ENCODE measurements around the gene IL27RA. TPM values are rescaled to one million over a fixed set of nuclear protein-coding genes. Genes with fewer than 3 reads are reported as not detected.

Gene IL27RA
- total RNA-seq, 1 experiment from 2014 or later, result 18.3 TPM

DNA sequence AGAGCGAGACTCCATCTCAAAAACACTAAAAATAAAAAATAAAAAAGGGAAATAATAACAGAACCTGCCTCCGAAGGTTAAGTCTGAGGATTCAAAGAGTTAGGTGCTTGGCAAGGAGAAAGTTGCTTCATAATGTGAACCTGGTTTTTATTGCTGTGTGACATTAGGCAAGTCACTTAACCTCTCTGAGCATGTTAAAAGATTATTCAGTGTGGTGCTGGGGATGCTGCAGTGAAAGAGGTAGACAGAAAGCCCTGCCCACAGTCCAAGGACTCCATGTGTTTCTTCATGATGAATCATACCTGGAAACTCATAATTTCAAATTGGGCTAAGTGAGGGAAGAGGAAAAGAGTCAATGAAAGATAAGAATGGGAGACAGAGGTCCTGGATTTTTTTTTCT lies 2.4 kb downstream of the IL27RA start:
- CTCF ChIA-PET, result no interaction called here
- no peak overlapping the region for H3K27ac ChIP-seq (ENCODE audit: low read depth, low read length)
- ATAC-seq (no peak), DNase-seq (ENCODE audit: low read depth, low spot score) (no peak)
- H3K9me2 ChIP-seq (ENCODE audit: insufficient read depth), result no peaks in the 10 kb centered on the region
- H3K4me1 ChIP-seq (ENCODE audit: control insufficient read depth in 1 of 2, insufficient read depth in 2 of 2, low read length in 2 of 2), result peaks cover 3 to 15% of the 10 kb centered on the region in 2 experiments
- no peaks in the 10 kb centered on the region for H4K20me1 ChIP-seq (ENCODE audit: insufficient read depth)
- BruUV-seq (replicated peaks), result TSS peak; percentile 55
- H3K27me3 ChIP-seq (ENCODE audit: insufficient read depth, low read length), result no peaks in the 10 kb centered on the region
- H3K4me2 ChIP-seq (ENCODE audit: low read length), result no peak overlapping the region
- intact Hi-C loops (cut with micrococcal nuclease), result no loop called here
- POLR2A ChIA-PET, result no interaction called here
- H3K79me2 ChIP-seq (ENCODE audit: insufficient read depth, low read length), result no peaks in the 10 kb centered on the region
- H3K36me3 ChIP-seq (ENCODE audit: control insufficient read depth in 1 of 2, insufficient read depth in 2 of 2, low read length in 2 of 2), result no peaks in the 10 kb centered on the region
- H3K9ac ChIP-seq (ENCODE audit: low read length), result no peak overlapping the region
- no peak overlapping the region for H3K4me3 ChIP-seq (replicated peaks in 1 of 2; ENCODE audit: low read depth in 1 of 2, low read length in 2 of 2)
- no peak for TF ChIP-seq RAD21 (IDR thresholded peaks at IDR 0.05; ENCODE audit: low read depth)
- TF ChIP-seq, protein P1, sequence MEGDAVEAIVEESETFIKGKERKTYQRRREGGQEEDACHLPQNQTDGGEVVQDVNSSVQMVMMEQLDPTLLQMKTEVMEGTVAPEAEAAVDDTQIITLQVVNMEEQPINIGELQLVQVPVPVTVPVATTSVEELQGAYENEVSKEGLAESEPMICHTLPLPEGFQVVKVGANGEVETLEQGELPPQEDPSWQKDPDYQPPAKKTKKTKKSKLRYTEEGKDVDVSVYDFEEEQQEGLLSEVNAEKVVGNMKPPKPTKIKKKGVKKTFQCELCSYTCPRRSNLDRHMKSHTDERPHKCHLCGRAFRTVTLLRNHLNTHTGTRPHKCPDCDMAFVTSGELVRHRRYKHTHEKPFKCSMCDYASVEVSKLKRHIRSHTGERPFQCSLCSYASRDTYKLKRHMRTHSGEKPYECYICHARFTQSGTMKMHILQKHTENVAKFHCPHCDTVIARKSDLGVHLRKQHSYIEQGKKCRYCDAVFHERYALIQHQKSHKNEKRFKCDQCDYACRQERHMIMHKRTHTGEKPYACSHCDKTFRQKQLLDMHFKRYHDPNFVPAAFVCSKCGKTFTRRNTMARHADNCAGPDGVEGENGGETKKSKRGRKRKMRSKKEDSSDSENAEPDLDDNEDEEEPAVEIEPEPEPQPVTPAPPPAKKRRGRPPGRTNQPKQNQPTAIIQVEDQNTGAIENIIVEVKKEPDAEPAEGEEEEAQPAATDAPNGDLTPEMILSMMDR (IDR thresholded peaks at IDR 0.05 in 2 of 3, conservative IDR thresholded peaks at IDR 0.05 in 1 of 3; ENCODE audit: borderline replicate concordance in 1 of 3, insufficient read depth in 1 of 3, low read depth in 2 of 3, low read length in 2 of 3), result no peak
- TF ChIP-seq, protein P2, sequence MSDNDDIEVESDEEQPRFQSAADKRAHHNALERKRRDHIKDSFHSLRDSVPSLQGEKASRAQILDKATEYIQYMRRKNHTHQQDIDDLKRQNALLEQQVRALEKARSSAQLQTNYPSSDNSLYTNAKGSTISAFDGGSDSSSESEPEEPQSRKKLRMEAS (IDR thresholded peaks at IDR 0.05), result no peak
- no peak for TF ChIP-seq POLR2A (IDR thresholded peaks at IDR 0.05; ENCODE audit: borderline replicate concordance, extremely low read depth, insufficient read depth, insufficient read length)
- TF ChIP-seq EZH2phosphoT487 (IDR thresholded peaks at IDR 0.05; ENCODE audit: borderline replicate concordance), result no peak
- no peak for TF ChIP-seq EZH2 (IDR thresholded peaks at IDR 0.05)
- no peak for TF ChIP-seq YY1 (IDR thresholded peaks at IDR 0.05; ENCODE audit: extremely low read depth, insufficient replicate concordance, low read depth, low read length)
- TF ChIP-seq SP1 (IDR thresholded peaks at IDR 0.05; ENCODE audit: low read depth), result no peak
- no peak for TF ChIP-seq CEBPB (IDR thresholded peaks at IDR 0.05; ENCODE audit: low read depth)
- TF ChIP-seq ZFX (IDR thresholded peaks at IDR 0.05), result no peak
- TF ChIP-seq JUND (IDR thresholded peaks at IDR 0.05), result no peak
- no peak for TF ChIP-seq CBX3 (IDR thresholded peaks at IDR 0.05; ENCODE audit: low read depth)
- no peak for TF ChIP-seq ZNF274 (IDR thresholded peaks at IDR 0.05; ENCODE audit: low read depth, low read length)
- RAD21 ChIA-PET (ENCODE audit: low non-redundant PET in 1 of 2, low total read pairs in 2 of 2, uncharacterized antibody in 2 of 2, unreplicated experiment in 2 of 2), result no interaction called here
- H2AFZ ChIP-seq (ENCODE audit: low read depth, low read length, poor library complexity, severe bottlenecking), result no peak overlapping the region
- no peaks in the 10 kb centered on the region for H3K9me3 ChIP-seq (ENCODE audit: control insufficient read depth in 1 of 2, insufficient read depth in 1 of 2, low read depth in 1 of 2, low read length in 2 of 2)

Data from HCT116 (cell line).